ELR (cell line): ENCODE measurements around the gene VAV3.

ENCODE experiments used
- DNase-seq: peaks from one replicate; pipeline ENCODE4 v3.0.0-alpha.2; 2015; ENCODE audit warnings: low read depth

Gene VAV3

DNA sequence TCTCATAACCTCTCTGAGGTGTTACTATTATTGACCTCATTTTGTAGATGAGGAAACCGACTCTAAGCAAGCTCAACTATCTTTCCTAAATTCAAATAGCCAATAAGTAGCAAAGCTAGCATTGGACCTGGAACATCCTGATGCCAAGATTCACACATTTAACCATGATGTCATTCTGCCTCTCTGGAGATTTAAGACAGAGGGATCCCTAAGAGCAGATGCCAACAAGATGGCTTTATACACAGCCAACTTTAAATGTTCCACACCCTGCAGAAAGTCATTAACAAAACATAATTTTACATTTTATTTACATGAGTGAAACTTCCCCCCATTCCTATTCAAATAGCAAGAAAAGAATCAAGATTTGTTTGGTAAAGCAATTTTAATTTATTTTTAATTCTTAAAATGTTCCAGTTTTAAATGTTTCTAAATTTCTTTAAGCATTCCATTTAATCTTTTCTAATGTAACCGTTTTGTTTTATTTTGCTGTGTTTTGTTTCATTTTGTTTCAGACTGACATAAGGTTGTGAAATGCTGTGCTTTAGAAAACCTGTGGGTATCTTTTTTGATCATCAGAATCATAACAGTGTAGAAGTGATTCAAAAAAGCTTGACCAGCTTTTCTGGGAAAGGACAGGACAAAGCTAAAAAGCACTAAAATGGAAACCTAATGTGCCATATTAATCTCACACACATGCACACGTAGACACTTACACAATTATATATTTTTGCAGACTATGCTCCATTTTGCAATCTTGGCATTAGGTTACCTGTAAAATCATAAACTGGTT lies 7.6 kb upstream of the VAV3 start:
- DNase-seq = no peak

- no peak for DNase-seq
These were observed 1.6 kb upstream of the VAV3 start for GRCh38 chr1:107966550-107966949.

GRCh38 chr1:107964336-107965109 lies 457 bp downstream of the VAV3 start:
- DNase-seq = no peak

DNA sequence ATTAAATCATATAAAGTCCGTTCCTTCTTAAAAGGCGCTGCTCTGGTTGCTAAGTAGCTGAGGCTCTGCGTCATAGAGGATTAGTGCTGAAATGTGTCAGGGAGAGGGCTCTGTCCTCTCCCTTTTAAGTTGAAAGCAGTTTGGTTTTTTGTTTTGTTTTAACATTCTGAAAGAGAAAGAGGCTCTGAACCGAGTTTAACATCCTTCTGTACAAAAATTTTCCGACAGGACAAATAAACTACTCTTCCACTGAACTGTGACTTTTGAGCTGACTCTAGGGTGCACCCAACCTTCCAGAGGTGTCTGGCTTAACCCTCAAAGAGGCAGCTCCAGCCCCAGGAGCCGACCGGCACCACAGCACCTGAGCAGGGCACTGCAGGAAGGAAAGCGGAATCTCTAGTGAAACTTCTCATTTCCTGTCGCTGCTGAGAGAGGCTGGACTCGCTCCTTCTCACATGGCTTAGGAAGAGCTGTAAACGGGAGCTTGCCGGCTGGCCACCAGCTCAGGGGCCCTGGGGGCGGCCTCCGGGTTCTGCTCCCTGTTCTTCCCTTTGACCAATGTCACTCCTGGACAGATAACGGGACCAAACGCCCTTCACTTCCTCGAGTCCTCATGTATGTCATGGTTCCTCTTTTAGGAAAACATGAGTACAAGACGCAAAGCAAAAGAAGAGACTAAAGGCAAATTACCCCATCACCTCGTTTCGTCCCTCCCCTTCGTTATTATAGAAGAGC lies 1.2 kb downstream of the VAV3 start:
- DNase-seq = no peak

- DNase-seq = no peak
These were observed 2.0 kb downstream of the VAV3 start for GRCh38 chr1:107963008-107963407.

DNA sequence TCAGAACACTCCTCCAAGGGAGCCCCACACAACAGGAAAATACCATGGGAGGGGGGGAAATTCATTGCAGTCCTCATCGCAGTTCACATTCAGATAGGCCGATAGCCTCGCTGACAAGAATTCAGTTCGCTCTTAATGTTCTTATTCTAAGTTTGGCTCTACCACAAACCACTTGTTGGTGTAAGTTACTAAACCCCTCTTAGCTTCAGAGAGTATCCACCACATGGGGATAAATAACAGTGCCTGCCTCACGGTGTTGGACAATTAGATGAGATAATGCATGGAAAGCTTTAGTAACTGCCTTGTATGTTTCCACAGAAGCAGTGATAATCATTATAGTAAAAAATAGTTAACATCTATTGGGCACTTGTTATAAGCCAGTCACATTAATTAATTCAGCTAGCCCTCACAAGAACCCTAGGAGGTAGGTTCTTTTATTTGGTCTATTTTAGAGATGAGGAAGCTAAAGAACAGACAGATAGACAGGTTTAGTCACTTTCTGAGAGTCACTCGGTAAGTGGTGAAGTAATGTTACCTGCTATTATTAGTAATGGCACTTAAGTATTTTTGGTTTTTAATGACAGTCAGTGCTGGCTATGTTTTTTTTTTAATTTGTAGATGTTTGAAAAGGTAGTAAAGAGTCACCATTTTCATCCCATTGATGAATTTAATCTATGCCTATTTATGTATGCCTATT lies 10.1 kb downstream of the VAV3 start:
- DNase-seq = no peak

- DNase-seq = no peak
These were observed 10.9 kb downstream of the VAV3 start for GRCh38 chr1:107954126-107954525.

DNA sequence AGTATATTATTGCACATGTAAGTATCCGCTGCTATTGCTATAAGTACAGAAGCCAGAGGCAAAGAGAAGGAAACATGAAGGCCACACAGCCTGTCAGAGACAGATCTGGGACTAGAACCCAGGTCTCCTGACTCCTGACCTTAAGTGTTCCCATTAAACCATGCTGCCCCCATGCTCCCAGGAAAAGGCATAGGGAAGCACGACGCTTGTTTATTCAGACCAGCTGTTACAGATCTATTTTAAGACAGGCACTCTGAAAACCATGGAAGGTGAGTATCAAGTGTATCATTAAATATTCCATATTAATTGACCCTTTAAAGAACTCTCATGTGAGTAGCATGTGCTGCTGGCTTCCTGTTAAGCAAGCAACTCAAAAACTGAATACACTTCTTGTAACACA lies 11.4 kb downstream of the VAV3 start:
- no peak for DNase-seq

GRCh38 chr1:107952989-107953388 lies 12.0 kb downstream of the VAV3 start:
- no peak for DNase-seq

GRCh38 chr1:107950464-107950863 lies 14.5 kb downstream of the VAV3 start:
- no peak for DNase-seq

DNA sequence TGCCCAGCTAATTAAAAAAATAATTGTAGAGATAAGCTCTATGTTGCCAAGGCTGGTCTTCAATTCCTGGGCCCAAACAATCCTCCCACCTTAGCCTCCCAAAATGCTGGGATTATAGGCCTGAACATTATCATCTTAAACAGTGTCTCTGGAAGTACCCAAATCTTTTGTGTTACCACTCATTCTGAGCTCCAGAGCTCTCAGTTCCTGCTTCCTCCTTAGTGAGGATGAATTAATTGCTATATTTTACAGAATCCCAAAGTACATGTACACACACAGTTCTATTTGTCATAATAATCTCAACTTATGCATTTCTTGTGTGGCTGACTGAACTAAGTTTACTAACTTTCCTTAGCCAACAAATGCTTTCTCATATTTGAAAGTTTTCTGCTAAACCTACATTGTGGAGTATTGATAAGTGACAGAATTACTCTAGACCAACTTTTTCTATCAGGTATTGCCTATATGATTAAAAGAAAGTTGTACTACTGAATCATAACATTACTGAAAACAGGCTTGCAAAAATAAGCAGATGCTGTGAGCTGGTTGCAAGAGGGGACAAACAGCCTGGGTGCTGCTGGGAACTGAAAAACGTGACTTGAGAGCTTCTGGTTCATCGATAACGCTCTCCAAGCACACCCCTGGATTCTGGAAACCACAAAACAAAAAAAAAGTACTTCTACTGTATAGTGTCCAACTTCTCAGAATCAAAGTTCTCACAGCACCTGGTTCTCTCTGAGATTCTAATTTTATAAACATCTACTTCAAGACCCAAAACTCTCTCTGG lies 15.3 kb downstream of the VAV3 start:
- DNase-seq = no peak

GRCh38 chr1:107946794-107947193 lies 18.2 kb downstream of the VAV3 start:
- DNase-seq = no peak

DNA sequence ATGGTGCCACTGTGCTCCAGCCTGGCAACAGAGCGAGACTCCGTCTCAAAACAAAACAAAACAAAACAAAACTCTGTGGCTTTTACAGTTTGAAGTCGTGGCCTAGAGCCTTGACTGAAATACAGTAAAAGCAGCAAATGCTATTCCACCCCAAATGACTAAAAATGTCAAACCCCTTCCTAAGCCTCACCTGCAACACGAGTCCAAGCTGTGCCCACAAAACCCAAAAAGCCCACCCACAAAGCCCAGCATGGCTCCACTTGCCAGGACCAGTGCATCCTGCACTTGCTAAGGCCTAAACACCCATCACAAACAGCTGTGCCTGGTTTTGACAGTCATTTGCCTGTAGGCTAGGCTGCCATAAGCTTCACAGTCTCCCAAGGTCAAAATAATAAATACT lies 21.3 kb downstream of the VAV3 start:
- no peak for DNase-seq

DNA sequence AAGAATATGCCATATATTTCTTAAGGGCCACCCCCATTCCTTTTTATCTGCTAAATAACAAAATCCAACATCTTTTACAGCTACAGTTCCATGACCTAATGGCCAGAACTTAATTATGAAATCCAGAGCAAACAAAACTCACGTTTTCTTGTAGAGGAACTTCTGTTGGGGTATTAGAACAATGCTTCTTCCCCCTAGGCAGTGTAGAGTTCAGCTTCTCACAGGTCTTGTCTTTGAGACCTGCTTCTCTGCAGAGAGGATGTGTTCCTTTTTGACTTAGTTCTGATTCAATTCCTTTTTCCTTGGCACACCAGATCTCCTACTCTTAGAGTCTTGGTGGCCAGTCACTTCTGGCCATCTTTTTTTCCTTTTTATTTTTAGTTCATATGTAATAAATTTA lies 22.2 kb downstream of the VAV3 start:
- DNase-seq = no peak

DNA sequence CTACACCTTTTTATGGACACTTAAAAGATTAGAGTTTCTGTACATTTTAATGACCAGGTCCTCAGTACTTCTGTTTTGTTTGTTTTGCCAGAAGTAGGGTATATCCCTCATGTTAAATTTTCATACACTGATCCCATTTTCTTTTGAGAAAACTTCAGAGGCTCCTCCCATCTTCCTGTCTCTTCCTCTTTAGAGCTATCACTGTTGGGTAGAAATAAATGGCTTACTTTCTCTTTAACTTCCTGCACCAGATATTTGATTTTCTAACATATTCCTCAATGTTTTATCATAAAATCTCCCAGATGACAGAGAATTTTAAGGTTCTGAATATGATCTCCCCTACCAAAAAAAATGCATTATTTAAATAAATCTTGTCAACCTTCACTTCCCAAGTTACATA lies 23.4 kb downstream of the VAV3 start:
- no peak for DNase-seq

GRCh38 chr1:107941123-107941522 lies 23.9 kb downstream of the VAV3 start:
- DNase-seq = no peak

GRCh38 chr1:107940701-107941100 lies 24.3 kb downstream of the VAV3 start:
- DNase-seq = no peak

GRCh38 chr1:107940017-107940577 lies 24.9 kb downstream of the VAV3 start:
- no peak for DNase-seq

- DNase-seq = no peak
These were observed 25.7 kb downstream of the VAV3 start for GRCh38 chr1:107939256-107939655.

DNA sequence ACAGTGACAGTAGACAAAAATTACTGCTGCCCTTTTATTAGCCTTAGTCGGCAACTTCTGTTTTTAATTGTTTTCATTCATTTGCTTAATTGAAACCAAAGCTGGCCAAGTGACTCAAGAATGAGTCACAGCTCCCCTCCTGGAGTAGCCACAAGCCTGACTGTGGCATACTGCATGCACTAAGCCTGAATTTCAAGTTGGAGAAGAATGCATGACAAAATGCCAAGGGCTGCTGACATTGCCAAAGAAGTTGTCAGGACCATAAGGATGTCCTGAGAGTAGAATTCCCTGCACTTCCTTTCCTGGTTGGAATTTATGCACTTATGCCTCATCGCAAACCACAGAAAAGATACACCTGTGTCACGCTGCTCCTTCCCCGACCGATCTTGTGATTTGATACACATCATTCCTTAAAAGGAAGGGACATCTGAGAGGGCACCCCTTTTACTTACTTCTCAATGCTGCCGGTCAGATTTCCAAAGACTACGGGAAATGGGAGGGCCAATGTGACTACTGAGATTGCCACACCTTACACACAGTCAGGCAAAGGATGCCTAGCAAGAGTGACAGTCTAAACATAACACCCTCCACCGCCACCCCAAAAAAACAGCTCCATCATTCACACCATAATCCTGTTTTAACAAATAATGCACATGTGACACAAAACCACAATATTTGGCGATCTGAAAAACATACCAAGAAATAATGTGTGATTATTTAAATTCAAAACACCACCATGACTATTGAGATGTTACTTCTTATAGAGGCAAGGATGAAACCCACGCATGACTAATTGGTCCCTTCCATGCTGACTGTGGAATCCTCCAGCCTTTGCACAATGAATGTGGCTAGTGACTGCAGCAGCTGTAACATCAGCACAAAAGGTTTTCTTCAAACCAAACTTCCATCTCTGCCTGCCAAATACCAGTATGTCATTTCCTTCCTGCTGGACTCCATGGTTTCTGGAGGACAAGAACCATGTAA lies 28.2 kb downstream of the VAV3 start:
- peak; percentile 82 for DNase-seq
